H1 (cell line): ENCODE data around the gene DRD2. TPM values are rescaled to one million over a fixed set of nuclear protein-coding genes. Genes with fewer than 3 reads are reported as not detected.

Experiments used
- CTCF ChIA-PET: fragments of 300-600 bp; sonication (Branson Sonifier 250); formaldehyde crosslinking; loops from one replicate; lab custom pipeline; 2021; ENCODE audit not compliant: partially characterized antibody; lab: Charles Lee
- POLR2A ChIA-PET: fragments of 300-600 bp; sonication (Branson Sonifier 250); formaldehyde crosslinking; loops from one replicate; lab custom pipeline; 2021; ENCODE audit warnings: inconsistent platforms; ENCODE audit not compliant: partially characterized antibody; lab: Charles Lee
- DNase-seq, 2 experiments: peaks; one replicate each; pipeline versions ENCODE4 v3.0.0 to v3.0.0-alpha.2; 2010 to 2022; ENCODE audit warnings: low spot score in 2 of 2, low read depth in 1 of 2, mixed read lengths in 1 of 2
- FAIRE-seq: peaks from 2 replicates; lab custom pipeline; 2011; peaks lifted over from hg19 to GRCh38; lab: Jason Lieb, UNC
- H2AFZ ChIP-seq: 2 replicates; pipeline ENCODE4 v1.8.1; 2012; ENCODE audit warnings: low read length, inconsistent platforms
- H2AK5ac ChIP-seq: 2 replicates; pipeline ENCODE4 v1.6.1; 2013; ENCODE audit warnings: low read depth, low read length
- H2BK120ac ChIP-seq: replicated peaks from 2 replicates; pipeline ENCODE3; 2013; ENCODE audit warnings: low read depth, low read length, inconsistent platforms
- H2BK12ac ChIP-seq: 2 replicates; pipeline ENCODE4 v1.6.1; 2013; ENCODE audit warnings: low read depth, low read length
- H2BK15ac ChIP-seq: 2 replicates; pipeline ENCODE4 v1.6.1; 2013; ENCODE audit warnings: low read length
- H2BK20ac ChIP-seq: 2 replicates; pipeline ENCODE4 v1.6.1; 2013; ENCODE audit warnings: low read length
- H2BK5ac ChIP-seq: 2 replicates; pipeline ENCODE4 v1.6.1; 2013; ENCODE audit warnings: low read depth, low read length
- H3K14ac ChIP-seq: 2 replicates; pipeline ENCODE4 v1.6.1; 2013; ENCODE audit warnings: inconsistent platforms; ENCODE audit not compliant: insufficient read length
- H3K18ac ChIP-seq: 2 replicates; pipeline ENCODE4 v1.6.1; 2013; ENCODE audit warnings: low read length; ENCODE audit errors: extremely low read depth
- H3K23ac ChIP-seq: 2 replicates; pipeline ENCODE4 v1.6.1; 2013; ENCODE audit warnings: inconsistent platforms; ENCODE audit not compliant: insufficient read length
- H3K23me2 ChIP-seq: 2 replicates; pipeline ENCODE4 v1.6.1; 2013; ENCODE audit warnings: low read depth, low read length
- H3K27ac ChIP-seq: 2 replicates; pipeline ENCODE4 v1.6.1; 2011; ENCODE audit warnings: low read depth, low read length, inconsistent platforms
- H3K27me3 ChIP-seq, 4 experiments: replicated peaks in 1 of 4; 1 replicate in 1 of 4; 2 replicates in 3 of 4; pipeline versions ENCODE4 v1.6.1 to v1.8.1; 2011 to 2013; ENCODE audit warnings: low read length in 3 of 4, mild to moderate bottlenecking in 3 of 4, inconsistent platforms in 2 of 4, mixed read lengths in 2 of 4, moderate library complexity in 1 of 4; ENCODE audit not compliant: control insufficient read depth in 3 of 4, insufficient read depth in 3 of 4; ENCODE audit errors: extremely low read depth in 1 of 4
- H3K36me3 ChIP-seq, 4 experiments: 2 replicates each; pipeline versions ENCODE4 v1.6.1 to v1.8.1; 2011 to 2013; ENCODE audit warnings: mild to moderate bottlenecking in 4 of 4, low read length in 3 of 4, moderate library complexity in 2 of 4, control low read depth in 1 of 4, inconsistent platforms in 1 of 4; ENCODE audit not compliant: insufficient read depth in 4 of 4, control insufficient read depth in 2 of 4
- H3K4ac ChIP-seq: replicated peaks from 2 replicates; pipeline ENCODE3; 2013; ENCODE audit warnings: low read length, low read depth, mixed read lengths, inconsistent platforms; ENCODE audit not compliant: insufficient read length
- H3K4me1 ChIP-seq, 4 experiments: replicated peaks in 1 of 4; 1 replicate in 1 of 4; 2 replicates in 3 of 4; pipeline versions ENCODE4 v1.6.1 to v1.8.1; 2011 to 2013; ENCODE audit warnings: low read length in 3 of 4, inconsistent platforms in 2 of 4, mixed read lengths in 1 of 4; ENCODE audit not compliant: insufficient read depth in 4 of 4, control insufficient read depth in 3 of 4
- H3K4me2 ChIP-seq, 2 experiments: 2 replicates each; pipeline versions ENCODE4 v1.6.1 to v1.8.1; 2011 to 2013; ENCODE audit warnings: low read depth in 2 of 2, low read length in 2 of 2, control low read depth in 1 of 2, inconsistent platforms in 1 of 2, mild to moderate bottlenecking in 1 of 2; ENCODE audit not compliant: insufficient read depth in 1 of 2
- H3K4me3 ChIP-seq, 4 experiments: fragments of 200-600, 300-600 bp in 1 of 4; sonication (generic), shearing (Covaris generic), sonication (Bioruptor Twin) in 1 of 4; 2 replicates each; pipeline versions ENCODE4 v1.5.1 to v1.8.1; 2011 to 2016; ENCODE audit warnings: low read length in 4 of 4, low read depth in 3 of 4, control low read depth in 2 of 4, inconsistent platforms in 2 of 4, mild to moderate bottlenecking in 2 of 4, mixed read lengths in 1 of 4, moderate library complexity in 1 of 4; ENCODE audit not compliant: insufficient read depth in 2 of 4; ENCODE audit errors: extremely low read depth in 1 of 4
- H3K56ac ChIP-seq: replicated peaks from 2 replicates; pipeline ENCODE3; 2013; ENCODE audit warnings: low read depth, mild to moderate bottlenecking, mixed read lengths, low read length, inconsistent platforms; ENCODE audit not compliant: insufficient read length
- H3K79me1 ChIP-seq: 2 replicates; pipeline ENCODE4 v1.6.1; 2013; ENCODE audit warnings: low read depth, low read length, control low read depth
- H3K79me2 ChIP-seq, 2 experiments: 2 replicates each; pipeline versions ENCODE4 v1.6.1 to v1.8.1; 2012 to 2013; ENCODE audit warnings: low read length in 2 of 2, mild to moderate bottlenecking in 2 of 2, inconsistent platforms in 1 of 2; ENCODE audit not compliant: insufficient read depth in 2 of 2, control insufficient read depth in 1 of 2
- H3K9ac ChIP-seq, 4 experiments: replicated peaks in 1 of 4; 1 replicate in 1 of 4; 2 replicates in 3 of 4; pipeline versions ENCODE4 v1.6.1 to v1.8.1; 2011 to 2013; ENCODE audit warnings: low read depth in 3 of 4, low read length in 3 of 4, control low read depth in 2 of 4, mild to moderate bottlenecking in 2 of 4, moderate library complexity in 2 of 4, inconsistent platforms in 1 of 4; ENCODE audit errors: extremely low read depth in 1 of 4
- H3K9me3 ChIP-seq, 2 experiments: 2 replicates each; pipeline versions ENCODE4 v1.6.1 to v1.8.1; 2012 to 2013; ENCODE audit warnings: mild to moderate bottlenecking in 2 of 2, moderate library complexity in 2 of 2, control low read depth in 1 of 2, inconsistent platforms in 1 of 2, low read depth in 1 of 2, low read length in 1 of 2, mixed read lengths in 1 of 2; ENCODE audit not compliant: insufficient read depth in 2 of 2
- H4K20me1 ChIP-seq, 2 experiments: replicated peaks in 1 of 2; 2 replicates each; pipeline versions ENCODE3 to v1.8.1; 2011 to 2013; ENCODE audit warnings: inconsistent platforms in 2 of 2, low read length in 2 of 2, mild to moderate bottlenecking in 1 of 2; ENCODE audit not compliant: insufficient read depth in 2 of 2, control insufficient read depth in 1 of 2
- H4K5ac ChIP-seq: 2 replicates; pipeline ENCODE4 v1.6.1; 2013; ENCODE audit warnings: low read length, low read depth, mixed read lengths, inconsistent platforms; ENCODE audit not compliant: insufficient read length
- H4K8ac ChIP-seq: 2 replicates; pipeline ENCODE4 v1.8.0; 2013; ENCODE audit warnings: mild to moderate bottlenecking, moderate library complexity, low read length, inconsistent platforms; ENCODE audit not compliant: insufficient read depth; ENCODE audit errors: extremely low read depth
- H4K91ac ChIP-seq: replicated peaks from 2 replicates; pipeline ENCODE3; 2013; ENCODE audit warnings: low read length, mixed read lengths, inconsistent platforms; ENCODE audit not compliant: insufficient read length
- BRCA1 ChIP-seq: IDR thresholded peaks from 2 replicates; pipeline ENCODE4 v1.6.1; 2012; ENCODE audit warnings: low read depth, low read length, improper control_type of control experiment
- CTBP2 ChIP-seq: IDR thresholded peaks from 2 replicates; pipeline ENCODE4 v1.7.0; 2011; ENCODE audit warnings: borderline replicate concordance, mild to moderate bottlenecking, moderate library complexity, mixed read lengths, low read length; ENCODE audit not compliant: insufficient read depth, insufficient read length
- EP300 ChIP-seq, 2 experiments: IDR thresholded peaks; 1 replicate in 1 of 2; 2 replicates in 1 of 2; pipeline ENCODE4 v1.6.1; 2011 to 2012; ENCODE audit warnings: low read depth in 2 of 2, low read length in 2 of 2, mild to moderate bottlenecking in 2 of 2, borderline replicate concordance in 1 of 2, inconsistent platforms in 1 of 2, moderate library complexity in 1 of 2
- EZH2 ChIP-seq: fragments of 200-600 bp; sonication (generic); IDR thresholded peaks from 2 replicates; pipeline ENCODE4 v1.7.1; 2012; ENCODE audit warnings: low read depth, mild to moderate bottlenecking, moderate library complexity, low read length, inconsistent platforms; ENCODE audit not compliant: severe bottlenecking
- JUND ChIP-seq: IDR thresholded peaks from 2 replicates; pipeline ENCODE4 v1.6.1; 2011; ENCODE audit warnings: mild to moderate bottlenecking, improper control_type of control experiment, low read length
- RXRA ChIP-seq: IDR thresholded peaks from 2 replicates; pipeline ENCODE4 v1.6.1; 2011; ENCODE audit warnings: low read depth, mild to moderate bottlenecking, low read length, moderate library complexity; ENCODE audit not compliant: insufficient read depth
- SIX5 ChIP-seq: IDR thresholded peaks from 2 replicates; pipeline ENCODE4 v1.6.1; 2011; ENCODE audit warnings: mild to moderate bottlenecking, low read depth, low read length
- TEAD4 ChIP-seq: IDR thresholded peaks from 2 replicates; pipeline ENCODE4 v1.6.1; 2012; ENCODE audit warnings: low read depth, low read length, inconsistent platforms, mixed read lengths
- YY1 ChIP-seq: IDR thresholded peaks from 2 replicates; pipeline ENCODE4 v1.6.1; 2011; ENCODE audit warnings: low read depth, mild to moderate bottlenecking, low read length
- ZNF274 ChIP-seq: IDR thresholded peaks from 2 replicates; pipeline ENCODE4 v1.7.0; 2012; ENCODE audit warnings: low read length, borderline replicate concordance; ENCODE audit errors: extremely low read depth
- WGBS, 2 experiments: shearing (Covaris generic) in 1 of 2; methylation state at CpG; one replicate each; pipeline versions ENCODE4 v1.1.6 to v1.1.7; 2013 to 2015; ENCODE audit warnings: low lambda C conversion rate in 2 of 2, mixed read lengths in 2 of 2, inconsistent platforms in 1 of 2, low coverage in 1 of 2, missing lambda C conversion rate in 1 of 2; ENCODE audit not compliant: insufficient replicate concordance in 2 of 2, insufficient coverage in 1 of 2, insufficient read length in 1 of 2; ENCODE audit errors: extremely low coverage in 1 of 2, missing lambda C conversion rate in 1 of 2; 5-methylcytosine and 5-hydroxymethylcytosine counted together
- polyA plus RNA-seq, 7 experiments: library from polyadenylated mRNA; depleted of rRNA in 3 of 7; stranded (reverse) in 5 of 7; unstranded in 2 of 7; fragments of >200 nt in 5 of 7; fragments of 200-250 nt in 2 of 7; gene quantifications; 1 replicate in 5 of 7; 2 replicates in 1 of 7; 4 replicates in 1 of 7; pipeline versions ENCODE4 v1.2.1 to v1.2.3, GENCODE V29; 2011 to 2013; ENCODE audit warnings: missing spikeins in 2 of 7, mixed read lengths in 2 of 7
- total RNA-seq: library from RNA; stranded (reverse); fragmentation: NEBNext Ultra II Directional; extraction: Animal tissue kit (Norgen Biotek cat#: 25700); gene quantifications from 2 replicates; pipeline ENCODE4 v1.2.1, GENCODE V29; 2021
- TF ChIP-seq, protein P1 (sequence below): IDR thresholded peaks from 2 replicates; pipeline ENCODE4 v1.6.1; 2011; ENCODE audit warnings: low read depth, mild to moderate bottlenecking, low read length; ENCODE audit not compliant: insufficient read depth

The DRD2 gene
- total and polyA plus RNA-seq, 2 of the 8 experiments (the other 6 are each of a cell fraction or from before 2014, with no cell fraction given): 0.26 to 0.41 TPM

- Histone ChIP-seq H3K27me3 (no peaks in the 10 kb centered on the region), H3K14ac (peak overlapping the region; percentile 31), H4K91ac (no peak overlapping the region), H3K9ac (no peak overlapping the region), H3K56ac (no peak overlapping the region), H2BK15ac (no peak overlapping the region), H3K4me2 (no peak overlapping the region), H3K4ac (no peak overlapping the region), H2BK120ac (no peak overlapping the region), H3K36me3 (no peaks in the 10 kb centered on the region), H2AFZ (no peak overlapping the region), H3K23ac (no peak overlapping the region), H4K5ac (no peak overlapping the region), H2BK20ac (no peak overlapping the region), H3K79me1 (no peaks in the 10 kb centered on the region), H4K20me1 (no peaks in the 10 kb centered on the region), H3K27ac (no peak overlapping the region), H3K18ac (no peak overlapping the region), H2AK5ac (no peak overlapping the region), H3K4me1 (peaks cover 0 to 3% (median 0%) of the 10 kb centered on the region in 4 experiments; a peak in 1 of 7 replicates), H2BK5ac (no peak overlapping the region), H2BK12ac (no peak overlapping the region), H4K8ac (no peak overlapping the region), H3K23me2 (no peaks in the 10 kb centered on the region), H3K9me3 (no peaks in the 10 kb centered on the region), H3K79me2 (no peaks in the 10 kb centered on the region), H3K4me3 (no peak overlapping the region)
- WGBS, 2 experiments: 87% methylated on average over 5 of the region's 5 CpGs; no CpG with 5 or more reads in 1 of the 2 experiments
- no peak for FAIRE-seq
- POLR2A ChIA-PET: interaction anchor here (1.5 kb wide), 1 partner anchor 22 kb away, joined by 3 read pairs; the partner anchor contains the start of gene ANKK1
- no peak for DNase-seq
- CTCF ChIA-PET: interaction anchor here (1.1 to 1.6 kb wide), 2 partner anchors 61 to 117 kb away, joined by 4 read pairs; no protein-coding TSS in a partner anchor
- TF ChIP-seq ZNF274: no peak
- no peak for TF ChIP-seq TEAD4
- TF ChIP-seq RXRA: no peak
- no peak for TF ChIP-seq SIX5
- no peak for TF ChIP-seq JUND
- TF ChIP-seq EZH2: no peak
- no peak for TF ChIP-seq CTBP2
- no peak for TF ChIP-seq YY1
- TF ChIP-seq, protein P1, sequence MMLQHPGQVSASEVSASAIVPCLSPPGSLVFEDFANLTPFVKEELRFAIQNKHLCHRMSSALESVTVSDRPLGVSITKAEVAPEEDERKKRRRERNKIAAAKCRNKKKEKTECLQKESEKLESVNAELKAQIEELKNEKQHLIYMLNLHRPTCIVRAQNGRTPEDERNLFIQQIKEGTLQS: no peak
- no peak for TF ChIP-seq BRCA1
- TF ChIP-seq EP300 (IDR thresholded peaks at IDR 0.05; ENCODE audit: borderline replicate concordance in 1 of 2, low read depth in 2 of 2, low read length in 2 of 2): no peak
Measured at GRCh38 chr11:113365895-113366294, 109.3 kb downstream of the DRD2 start.
